ENCODE data around the gene MISP.

GRCh38 chr19:778910-779653, 28.2 kb downstream of the MISP start:
- TF ChIP-seq SP1 (IDR thresholded peaks at IDR 0.05) (no peak), FOXM1 (IDR thresholded peaks at IDR 0.05; ENCODE audit: borderline replicate concordance) (no peak)

Measured in HEK293T (cell line).